DOHH2 (cell line): ENCODE results near the gene MBP.

Source experiments
- H3F3A ChIP-seq: fragments of 200-600 bp; sonication (generic), shearing (Covaris generic); 2 replicates; pipeline ENCODE4 v1.6.0; 2016; ENCODE audit warnings: antibody characterized with exemption, mild to moderate bottlenecking; ENCODE audit not compliant: control insufficient read depth, insufficient read depth
- H3K27ac ChIP-seq: fragments of 200-600 bp; sonication (generic); 2 replicates; pipeline ENCODE4 v1.5.1; 2014; ENCODE audit warnings: low read depth, mild to moderate bottlenecking, low read length, moderate library complexity
- H3K27me3 ChIP-seq: fragments of 200-600 bp; sonication (generic); 2 replicates; pipeline ENCODE4 v1.6.1; 2014; ENCODE audit warnings: mild to moderate bottlenecking, low read length, mixed read lengths; ENCODE audit not compliant: control insufficient read depth
- H3K36me3 ChIP-seq: fragments of 200-600 bp; sonication (generic); 2 replicates; pipeline ENCODE4 v1.6.1; 2014; ENCODE audit warnings: mild to moderate bottlenecking, low read length, moderate library complexity, mixed read lengths; ENCODE audit not compliant: control insufficient read depth
- H3K4me1 ChIP-seq: fragments of 200-600 bp; sonication (generic); 2 replicates; pipeline ENCODE4 v1.6.1; 2014; ENCODE audit warnings: mild to moderate bottlenecking, low read length, mixed read lengths; ENCODE audit not compliant: control insufficient read depth
- H3K4me2 ChIP-seq: fragments of 200-600 bp; sonication (generic); 2 replicates; pipeline ENCODE4 v1.6.0; 2014; ENCODE audit warnings: mild to moderate bottlenecking, low read length, moderate library complexity
- H3K4me3 ChIP-seq: fragments of 200-600 bp; sonication (generic); 2 replicates; pipeline ENCODE4 v1.5.1; 2014; ENCODE audit warnings: mild to moderate bottlenecking, low read length, mixed read lengths
- H3K79me2 ChIP-seq: fragments of 200-600 bp; sonication (generic); 2 replicates; pipeline ENCODE4 v1.6.1; 2014; ENCODE audit warnings: mild to moderate bottlenecking, low read length, mixed read lengths; ENCODE audit not compliant: control insufficient read depth
- H3K9me2 ChIP-seq: fragments of 200-600 bp; sonication (generic); replicated peaks from 2 replicates; pipeline ENCODE4 v1.6.1; 2014; ENCODE audit warnings: mild to moderate bottlenecking, low read length, mixed read lengths; ENCODE audit not compliant: control insufficient read depth
- H3K9me3 ChIP-seq: fragments of 200-600 bp; sonication (generic); 2 replicates; pipeline ENCODE4 v1.6.1; 2014; ENCODE audit warnings: antibody characterized with exemption, low read length, mixed read lengths; ENCODE audit not compliant: control insufficient read depth, insufficient read depth
- H4K20me1 ChIP-seq: fragments of 200-600 bp; sonication (generic); 2 replicates; pipeline ENCODE4 v1.6.0; 2014; ENCODE audit warnings: low read depth, mild to moderate bottlenecking, antibody characterized with exemption, low read length, moderate library complexity; ENCODE audit not compliant: control insufficient read depth, insufficient read depth
- CTCF ChIP-seq: fragments of 200-600 bp; sonication (generic); IDR thresholded peaks from one replicate; pipeline ENCODE4 v1.5.1; 2014; ENCODE audit warnings: antibody characterized with exemption, mild to moderate bottlenecking, low read depth, low read length; ENCODE audit not compliant: poor library complexity, severe bottlenecking
- EZH2phosphoT487 ChIP-seq: fragments of 200-600 bp; sonication (generic); IDR thresholded peaks from 2 replicates; pipeline ENCODE4 v1.6.1; 2017; ENCODE audit warnings: borderline replicate concordance, mild to moderate bottlenecking, antibody characterized with exemption, low read length, moderate library complexity, mixed read lengths

MBP gene

DNA sequence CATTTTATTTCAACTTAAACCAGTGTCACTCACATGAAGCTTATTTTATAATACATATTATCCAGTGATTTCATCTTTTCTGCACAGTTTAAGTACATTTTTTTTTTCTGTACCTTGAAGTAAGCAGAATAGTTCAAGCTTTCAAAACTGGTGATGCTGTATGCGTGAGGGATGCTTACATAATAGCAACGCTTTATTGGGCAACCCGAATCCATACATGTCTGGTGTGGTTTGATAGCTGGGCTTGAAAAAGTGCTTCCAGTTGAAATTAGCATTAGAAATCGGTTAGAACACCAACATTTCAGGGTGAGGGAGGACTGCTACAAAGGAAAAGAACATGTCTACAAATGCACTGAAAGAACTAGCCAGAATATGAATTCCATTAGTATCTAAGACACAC is 117.4 kb downstream of the MBP start:
- H3K36me3 ChIP-seq = peaks cover 22% of the 10 kb centered on the region

DNA sequence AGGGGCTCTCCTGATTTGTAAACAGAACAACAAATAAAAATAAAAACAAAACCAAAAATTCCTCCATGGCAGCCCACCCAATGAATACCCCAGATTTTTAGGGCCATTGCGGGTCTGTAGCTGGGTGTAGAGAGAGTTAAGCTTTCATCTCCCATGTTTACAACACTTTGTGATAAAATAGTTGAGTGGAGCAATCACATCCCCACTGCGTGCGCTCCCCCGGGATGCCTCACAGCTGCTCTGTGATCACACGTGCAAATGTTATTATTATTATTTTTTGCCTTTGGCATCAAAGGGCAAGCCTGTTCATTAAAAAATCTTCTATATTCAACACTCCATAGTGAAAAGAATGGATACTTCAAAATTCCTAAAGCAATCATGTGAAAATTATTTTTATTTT is 118.0 kb downstream of the MBP start:
- H3K4me2 ChIP-seq = no peak overlapping the region
- no peak overlapping the region for H3K4me3 ChIP-seq
- no peaks in the 10 kb centered on the region for H3K79me2 ChIP-seq
- TF ChIP-seq EZH2phosphoT487 = no peak
- no peak for TF ChIP-seq CTCF
- H3K27me3 ChIP-seq = no peaks in the 10 kb centered on the region
- no peaks in the 10 kb centered on the region; the same call in 1 of the 2 replicates for H4K20me1 ChIP-seq
- no peaks in the 10 kb centered on the region for H3K9me2 ChIP-seq
- peaks cover 6% of the 10 kb centered on the region for H3K4me1 ChIP-seq
- H3K9me3 ChIP-seq = no peaks in the 10 kb centered on the region
- no peak overlapping the region for H3K27ac ChIP-seq
- H3F3A ChIP-seq = no peaks in the 10 kb centered on the region
- peaks cover 22% of the 10 kb centered on the region for H3K36me3 ChIP-seq

More for the DNA sequence above, 117.4 kb downstream of the MBP start:
- no peaks in the 10 kb centered on the region for H3F3A ChIP-seq
- H3K9me3 ChIP-seq = no peaks in the 10 kb centered on the region
- H3K27ac ChIP-seq = no peak overlapping the region
- no peaks in the 10 kb centered on the region; the same call in 1 of the 2 replicates for H4K20me1 ChIP-seq
- H3K79me2 ChIP-seq = no peaks in the 10 kb centered on the region
- H3K4me3 ChIP-seq = no peak overlapping the region
- H3K4me1 ChIP-seq = peaks cover 5% of the 10 kb centered on the region
- no peaks in the 10 kb centered on the region for H3K9me2 ChIP-seq
- H3K27me3 ChIP-seq = no peaks in the 10 kb centered on the region
- no peak overlapping the region for H3K4me2 ChIP-seq
- no peak for TF ChIP-seq CTCF

DNA sequence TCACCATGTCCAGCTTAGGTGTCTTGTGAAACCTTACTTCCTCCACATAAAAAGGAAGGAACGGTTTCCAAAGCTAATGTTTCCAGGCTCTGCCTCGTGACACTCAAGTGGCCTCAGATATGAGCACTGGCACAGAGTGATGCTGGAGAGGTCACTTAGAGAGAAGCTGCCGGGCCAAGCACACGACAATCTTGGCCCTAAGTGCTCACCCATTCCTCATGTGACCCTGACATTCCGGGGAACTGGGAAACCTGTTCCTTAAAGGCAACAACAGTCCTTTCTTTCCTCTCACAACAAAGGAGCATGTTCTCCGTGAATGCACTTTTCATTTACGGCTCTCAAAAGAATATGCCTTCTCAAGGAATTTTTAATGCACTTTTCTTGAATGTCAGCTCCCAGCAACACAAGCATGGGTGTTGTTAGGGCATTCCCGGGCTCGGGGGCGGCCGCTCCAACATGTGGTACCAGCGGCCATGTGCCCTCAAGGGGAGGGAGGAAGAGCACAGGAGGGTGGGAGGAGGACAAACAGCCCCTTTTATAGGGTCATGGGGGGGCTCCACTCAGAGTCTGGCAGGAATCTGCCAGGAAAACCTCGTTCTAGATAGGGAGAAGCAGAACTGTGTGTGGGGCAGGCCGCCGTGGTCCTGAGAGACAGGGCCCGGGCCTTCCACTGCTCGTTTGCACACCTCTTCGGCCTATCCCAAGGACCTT is 118.6 kb downstream of the MBP start:
- peaks cover 6% of the 10 kb centered on the region for H3K4me1 ChIP-seq
- no peak overlapping the region for H3K4me3 ChIP-seq
- TF ChIP-seq CTCF (no peak), EZH2phosphoT487 (no peak)
- no peaks in the 10 kb centered on the region for H3F3A ChIP-seq
- H3K79me2 ChIP-seq = no peaks in the 10 kb centered on the region
- H3K27me3 ChIP-seq = no peaks in the 10 kb centered on the region
- no peak overlapping the region for H3K27ac ChIP-seq
- no peak overlapping the region for H3K4me2 ChIP-seq
- H3K9me2 ChIP-seq = no peaks in the 10 kb centered on the region
- no peaks in the 10 kb centered on the region for H3K9me3 ChIP-seq
- no peaks in the 10 kb centered on the region; the same call in 1 of the 2 replicates for H4K20me1 ChIP-seq
- peaks cover 22% of the 10 kb centered on the region for H3K36me3 ChIP-seq
